Activated CD8-positive, alpha-beta T cell treated with anti-CD3 and anti-CD28 coated beads, Interleukin-2, amount 10 ng/mL, durations not matched to agents 7 days and 5 days (primary cell): Measurements from ENCODE around the gene SULF2. TPM values are rescaled to one million over a fixed set of nuclear protein-coding genes. Genes with fewer than 3 reads are reported as not detected.

Experiments used
- ATAC-seq: fragments of 150-1000 bp; cut with Tn5 transposase; one replicate; pipeline ENCODE4 v1.10.0; 2021; ENCODE audit warnings: moderate library complexity
- CTCF ChIA-PET: fragments of 350-600 bp; sonication (Branson Sonifier 250); formaldehyde crosslinking; loops from one replicate; lab custom pipeline; 2021; ENCODE audit warnings: antibody characterized with exemption; lab: Charles Lee
- POLR2A ChIA-PET: fragments of 350-600 bp; sonication (Branson Sonifier 250); formaldehyde crosslinking; loops from one replicate; lab custom pipeline; 2021; ENCODE audit warnings: antibody characterized with exemption; lab: Charles Lee
- DNase-seq: peaks from one replicate; pipeline ENCODE4 v3.0.0-alpha.2; 2020
- H3K27ac Mint-ChIP-seq: one replicate; pipeline ENCODE4 v1.8.0; 2021; ENCODE audit warnings: mild to moderate bottlenecking, mixed read lengths
- H3K27me3 Mint-ChIP-seq: one replicate; pipeline ENCODE4 v1.8.0; 2021; ENCODE audit warnings: low read depth, mixed read lengths
- H3K36me3 Mint-ChIP-seq: one replicate; pipeline ENCODE4 v1.8.0; 2021; ENCODE audit warnings: low read depth, mixed read lengths
- H3K4me1 Mint-ChIP-seq: one replicate; pipeline ENCODE4 v1.8.0; 2021; ENCODE audit warnings: low read depth, mixed read lengths
- H3K4me3 Mint-ChIP-seq: one replicate; pipeline ENCODE4 v1.8.0; 2021; ENCODE audit warnings: mild to moderate bottlenecking, mixed read lengths
- H3K9me3 Mint-ChIP-seq: one replicate; pipeline ENCODE4 v1.8.0; 2022; ENCODE audit warnings: mixed read lengths; ENCODE audit not compliant: insufficient read depth
- total RNA-seq, 2 experiments: library from RNA; stranded (reverse); gene quantifications; one replicate each; pipeline ENCODE4 v1.2.3, GENCODE V29; 2021

Gene SULF2
- total RNA-seq, 2 experiments from 2014 or later: 0.58 to 0.70 TPM

DNA sequence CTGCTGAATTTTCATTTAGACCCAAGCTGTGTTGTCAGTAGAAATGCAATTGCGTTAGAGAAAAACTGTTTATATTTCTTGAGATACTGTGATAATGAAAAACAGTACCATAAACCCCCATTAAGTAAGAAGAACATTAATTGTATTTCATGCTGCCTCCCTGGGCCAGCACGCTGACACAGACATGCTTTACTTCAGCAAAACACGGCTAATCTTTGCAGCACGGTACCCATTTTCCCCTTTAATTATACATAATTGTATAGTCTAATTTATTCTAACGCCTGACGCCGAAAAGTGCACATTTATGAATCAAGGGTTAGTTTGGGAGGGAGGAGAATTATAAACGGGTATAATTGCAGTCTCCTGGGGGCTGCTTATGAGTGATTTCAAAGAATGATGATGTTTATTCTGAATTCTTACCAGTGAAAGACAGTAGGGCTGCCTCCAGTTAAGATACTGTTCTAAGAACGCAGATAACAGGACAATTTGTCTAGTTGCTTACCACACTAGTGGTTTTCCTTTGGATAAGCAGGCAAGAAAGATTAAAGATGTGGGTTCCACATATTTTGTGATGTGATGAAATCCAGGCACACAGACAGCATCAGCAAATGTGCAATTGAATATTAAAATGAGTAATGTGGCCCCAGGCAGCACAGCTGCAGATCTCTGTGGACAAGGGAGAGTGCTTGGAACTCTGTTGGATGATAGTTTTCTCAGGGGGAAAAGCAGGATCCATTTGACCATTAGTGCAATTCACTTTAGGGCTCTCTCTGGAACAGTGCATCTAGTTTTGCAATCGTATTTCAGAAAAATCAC, 4.7 kb upstream of the SULF2 start:
- no peaks in the 10 kb centered on the region for H3K9me3 Mint-ChIP-seq
- peaks cover 39% of the 10 kb centered on the region for H3K27me3 Mint-ChIP-seq
- POLR2A ChIA-PET: no interaction called here
- peaks cover 8% of the 10 kb centered on the region for H3K4me1 Mint-ChIP-seq
- H3K36me3 Mint-ChIP-seq: no peaks in the 10 kb centered on the region
- H3K4me3 Mint-ChIP-seq: no peak overlapping the region
- H3K27ac Mint-ChIP-seq: no peak overlapping the region
- no peak for DNase-seq
- no peak for ATAC-seq
- CTCF ChIA-PET: no interaction called here

DNA sequence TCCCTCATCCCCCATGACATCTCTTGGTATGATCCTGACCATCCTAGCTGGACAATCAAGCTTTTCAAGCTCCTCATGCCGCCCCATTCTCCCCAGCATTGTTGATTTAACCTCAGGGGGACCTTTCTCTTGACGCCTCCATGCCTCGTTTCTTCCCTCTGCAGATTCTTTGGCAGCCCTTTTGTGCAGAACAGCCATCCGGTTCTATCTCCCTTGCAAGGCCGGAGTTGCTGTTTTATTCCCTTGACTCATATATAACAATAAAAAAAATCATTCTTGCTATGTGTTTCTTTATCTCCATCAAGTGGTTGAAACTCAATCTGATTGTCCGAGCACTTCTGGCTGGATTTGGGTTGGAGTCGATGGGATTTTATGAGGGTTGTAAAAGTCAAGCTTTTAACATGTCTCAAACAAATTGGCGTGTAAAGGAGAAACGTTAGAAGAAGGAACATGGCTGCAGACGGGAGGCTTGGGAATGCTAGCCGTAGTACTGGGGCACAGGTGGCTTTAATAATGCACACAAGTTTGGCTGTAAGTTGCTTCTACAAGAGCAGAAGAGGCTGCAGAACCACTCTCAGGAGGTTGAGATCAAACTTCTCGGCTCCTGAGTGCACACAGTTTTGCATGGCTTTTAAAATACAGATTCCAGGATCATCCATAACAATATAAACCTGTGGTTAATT, 3.9 kb upstream of the SULF2 start:
- H3K27ac Mint-ChIP-seq: no peak overlapping the region
- H3K4me1 Mint-ChIP-seq: peaks cover 13% of the 10 kb centered on the region
- no peak overlapping the region for H3K4me3 Mint-ChIP-seq
- peaks cover 44% of the 10 kb centered on the region for H3K27me3 Mint-ChIP-seq
- no peaks in the 10 kb centered on the region for H3K36me3 Mint-ChIP-seq
- ATAC-seq: no peak
- H3K9me3 Mint-ChIP-seq: no peaks in the 10 kb centered on the region
- ChIA-PET POLR2A (no interaction called here), CTCF (no interaction called here)
- DNase-seq: no peak

DNA sequence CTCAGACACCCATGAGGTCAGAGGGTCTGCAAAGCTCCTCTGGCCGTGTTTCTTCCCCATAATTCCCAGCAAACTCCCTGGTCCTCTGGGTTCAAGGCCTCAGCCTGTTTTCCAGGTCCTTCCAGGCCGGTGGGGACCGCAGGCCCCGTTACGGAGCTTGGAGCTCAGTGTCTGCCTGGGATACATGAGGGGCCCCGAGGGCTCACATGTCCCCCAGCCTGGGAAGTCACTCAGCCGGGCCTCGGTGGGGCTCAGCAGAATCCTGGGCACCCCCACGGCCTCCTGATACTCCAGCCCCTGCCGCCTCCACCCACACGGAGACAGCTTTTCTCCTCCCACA, 3.4 kb upstream of the SULF2 start:
- DNase-seq: no peak
- Mint-ChIP-seq H3K27ac (no peak overlapping the region), H3K9me3 (no peaks in the 10 kb centered on the region), H3K36me3 (no peaks in the 10 kb centered on the region), H3K4me3 (no peak overlapping the region), H3K27me3 (peaks cover 50% of the 10 kb centered on the region), H3K4me1 (peaks cover 17% of the 10 kb centered on the region)
- ChIA-PET CTCF (no interaction called here), POLR2A (no interaction called here)
- ATAC-seq: no peak

DNA sequence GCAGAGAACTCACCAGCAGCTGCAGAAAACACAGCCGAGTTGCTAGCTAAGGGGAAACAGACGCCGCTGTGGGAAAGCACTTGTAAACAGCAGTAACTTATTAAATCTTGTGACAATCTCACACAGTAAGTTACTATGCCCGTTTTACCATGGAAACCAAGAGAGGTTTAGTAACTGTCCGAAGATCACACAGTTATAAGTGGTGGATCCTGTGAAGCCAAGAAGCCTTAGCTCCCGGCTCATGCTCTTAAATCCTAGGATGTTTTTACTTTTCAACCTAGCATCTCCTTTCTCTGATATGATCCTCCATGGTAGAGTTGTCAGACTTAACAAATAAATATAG, 1.5 kb upstream of the SULF2 start:
- Mint-ChIP-seq H3K4me3 (peak overlapping the region; percentile 70), H3K36me3 (no peaks in the 10 kb centered on the region), H3K4me1 (peaks cover 17% of the 10 kb centered on the region), H3K27me3 (peaks cover 61% of the 10 kb centered on the region), H3K9me3 (no peaks in the 10 kb centered on the region), H3K27ac (no peak overlapping the region)
- ChIA-PET POLR2A (interaction anchor here (0.5 kb wide), 1 partner anchor 57 kb away, joined by 3 read pairs; no protein-coding TSS in a partner anchor), CTCF (interaction anchor here (0.8 to 2.0 kb wide), 5 partner anchors 9 to 834 kb away, joined by 3 to 7 read pairs (median 3); no protein-coding TSS in a partner anchor)
- no peak for ATAC-seq
- no peak for DNase-seq

DNA sequence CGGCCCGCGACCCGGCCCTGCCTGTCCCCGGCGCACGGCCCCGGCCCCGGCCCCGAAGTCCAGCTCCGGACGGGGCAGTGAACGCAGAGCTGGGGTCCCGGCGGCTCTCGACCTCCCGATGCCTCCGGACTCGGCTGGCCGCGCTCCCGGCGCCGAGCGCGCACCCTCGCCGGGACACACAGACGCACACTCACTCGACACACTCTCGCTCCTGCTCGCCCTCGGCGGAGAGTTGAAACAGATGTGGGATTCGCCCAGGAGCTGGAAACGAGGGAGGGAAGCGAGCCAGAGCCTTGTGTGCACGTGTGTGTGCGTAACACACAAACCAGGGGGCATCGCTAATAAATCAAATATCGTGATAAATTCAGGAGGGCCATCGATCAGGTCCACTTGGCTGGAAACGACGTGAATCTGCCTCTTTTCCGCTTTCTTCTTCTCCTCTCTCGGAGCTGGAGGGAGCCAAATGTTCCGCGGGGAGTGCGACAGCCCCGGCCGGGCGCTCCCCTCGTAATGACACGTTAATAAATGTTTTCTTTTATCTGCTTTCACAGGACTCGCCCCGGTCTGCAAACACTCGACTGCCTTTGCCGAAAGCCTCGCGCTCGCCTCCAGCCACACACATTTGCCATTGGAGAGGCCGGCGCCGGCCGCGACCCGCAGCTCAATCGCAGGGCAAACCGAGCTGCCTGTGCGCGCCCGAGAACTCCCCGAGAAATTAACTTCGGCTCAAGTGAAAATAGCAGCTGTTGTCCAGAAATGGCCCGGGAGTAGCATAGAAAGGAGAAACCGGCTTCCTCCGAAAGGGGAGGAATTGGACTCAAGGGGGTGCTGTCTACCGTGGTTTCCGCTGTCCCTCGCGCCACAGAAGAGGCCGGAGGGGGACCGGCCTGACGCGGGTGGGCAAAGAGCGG, 828 bp upstream of the SULF2 start:
- ChIA-PET POLR2A (interaction anchor here (0.5 kb wide), 1 partner anchor 56 kb away, joined by 3 read pairs; no protein-coding TSS in a partner anchor), CTCF (interaction anchor here (0.8 to 2.0 kb wide), 5 partner anchors 8 to 834 kb away, joined by 3 to 7 read pairs (median 3); no protein-coding TSS in a partner anchor)
- DNase-seq (peak; percentile 44), ATAC-seq (peak; percentile 33)
- Mint-ChIP-seq H3K9me3 (no peaks in the 10 kb centered on the region), H3K27me3 (peaks cover 56% of the 10 kb centered on the region), H3K4me3 (peak overlapping the region; percentile 70), H3K27ac (no peak overlapping the region), H3K4me1 (peaks cover 17% of the 10 kb centered on the region), H3K36me3 (no peaks in the 10 kb centered on the region)

DNA sequence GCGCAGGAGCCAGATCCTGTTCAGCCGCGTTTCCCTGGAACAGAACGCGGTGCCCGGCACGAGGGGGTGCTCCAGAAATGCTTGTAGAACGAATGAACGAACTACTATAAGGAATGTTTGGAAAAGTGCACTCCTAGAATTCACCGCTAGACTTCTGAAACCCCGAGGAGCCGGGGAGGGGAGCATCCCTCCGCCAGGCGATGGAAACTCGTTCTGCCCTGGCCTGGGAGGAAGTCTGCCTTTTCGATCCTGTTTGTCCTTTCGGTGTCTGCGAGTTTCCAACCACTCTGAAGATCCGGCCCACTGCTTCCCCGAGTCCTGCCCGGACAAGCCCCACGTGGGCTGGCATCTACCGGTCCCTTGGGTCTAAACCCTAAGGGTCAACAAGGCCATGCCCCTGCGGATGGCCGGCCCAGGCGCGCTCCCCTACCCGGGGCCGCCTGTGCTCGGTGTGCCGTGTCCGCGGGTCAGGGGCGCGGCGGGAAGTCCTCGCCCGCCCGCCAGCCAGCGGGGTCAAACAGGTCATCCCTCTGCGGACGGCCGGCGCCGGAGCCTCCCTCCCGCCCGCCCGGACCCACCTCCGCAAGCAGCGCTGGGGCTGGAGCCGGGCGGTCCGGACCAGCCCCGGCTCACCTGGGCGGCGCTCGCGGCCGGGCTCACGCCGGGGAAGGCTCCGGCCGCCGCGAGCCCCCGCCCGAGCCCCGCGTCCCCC, 526 bp downstream of the SULF2 start:
- H3K36me3 Mint-ChIP-seq: no peaks in the 10 kb centered on the region
- ATAC-seq (peak; percentile 40), DNase-seq (no peak)
- peaks cover 17% of the 10 kb centered on the region for H3K4me1 Mint-ChIP-seq
- H3K27ac Mint-ChIP-seq: no peak overlapping the region
- CTCF ChIA-PET: interaction anchor here (1.2 to 1.6 kb wide), 2 partner anchors 60 to 836 kb away, joined by 7 to 8 read pairs; no protein-coding TSS in a partner anchor
- no peaks in the 10 kb centered on the region for H3K9me3 Mint-ChIP-seq
- POLR2A ChIA-PET: no interaction called here
- peaks cover 52% of the 10 kb centered on the region for H3K27me3 Mint-ChIP-seq
- H3K4me3 Mint-ChIP-seq: peak overlapping the region; percentile 22

DNA sequence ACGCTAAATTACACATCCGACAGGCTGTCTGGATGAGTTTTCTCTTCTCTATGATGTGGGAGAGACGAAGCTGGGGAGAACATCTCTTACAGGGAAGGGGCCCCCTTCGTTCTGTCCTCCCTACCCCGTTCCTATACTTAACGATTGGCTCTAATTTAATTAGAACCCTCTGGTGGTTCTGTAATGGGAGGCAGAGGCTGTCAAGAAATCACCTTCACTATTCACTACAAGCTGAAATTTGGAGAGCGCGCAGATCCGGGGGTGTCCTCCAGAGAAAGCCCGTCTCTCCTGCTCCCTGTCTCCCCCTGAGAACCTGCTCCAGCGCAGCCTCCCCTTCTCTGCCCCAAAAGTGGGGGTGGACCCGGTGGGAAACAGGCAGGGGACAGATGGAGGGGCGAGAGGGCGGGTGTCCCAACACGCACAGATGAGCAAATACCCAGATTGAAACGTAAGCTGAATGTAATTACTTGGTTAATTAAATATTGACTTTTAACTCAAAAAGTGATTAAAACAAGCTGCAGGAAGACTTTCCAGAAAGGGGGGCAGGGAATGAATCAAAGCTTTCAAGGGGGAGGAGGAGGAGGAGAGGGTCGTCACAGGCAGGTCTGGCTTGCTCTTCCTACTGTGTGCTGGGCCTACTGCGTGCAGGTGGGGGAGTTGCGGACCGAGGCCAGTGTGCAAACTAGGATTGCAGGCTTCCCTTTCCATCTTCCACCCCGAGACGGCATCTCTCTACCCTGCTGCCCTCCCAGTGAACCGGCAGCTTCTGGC, 1.3 kb downstream of the SULF2 start:
- Mint-ChIP-seq H3K36me3 (no peaks in the 10 kb centered on the region), H3K27me3 (peaks cover 51% of the 10 kb centered on the region), H3K9me3 (no peaks in the 10 kb centered on the region), H3K4me3 (peak overlapping the region; percentile 47), H3K4me1 (peaks cover 17% of the 10 kb centered on the region), H3K27ac (no peak overlapping the region)
- no peak for ATAC-seq
- ChIA-PET CTCF (interaction anchor here (1.2 to 1.6 kb wide), 2 partner anchors 59 to 837 kb away, joined by 7 to 8 read pairs; no protein-coding TSS in a partner anchor), POLR2A (interaction anchor here (0.6 kb wide), 1 partner anchor 135 kb away, joined by 4 read pairs; no protein-coding TSS in a partner anchor)
- DNase-seq: no peak

DNA sequence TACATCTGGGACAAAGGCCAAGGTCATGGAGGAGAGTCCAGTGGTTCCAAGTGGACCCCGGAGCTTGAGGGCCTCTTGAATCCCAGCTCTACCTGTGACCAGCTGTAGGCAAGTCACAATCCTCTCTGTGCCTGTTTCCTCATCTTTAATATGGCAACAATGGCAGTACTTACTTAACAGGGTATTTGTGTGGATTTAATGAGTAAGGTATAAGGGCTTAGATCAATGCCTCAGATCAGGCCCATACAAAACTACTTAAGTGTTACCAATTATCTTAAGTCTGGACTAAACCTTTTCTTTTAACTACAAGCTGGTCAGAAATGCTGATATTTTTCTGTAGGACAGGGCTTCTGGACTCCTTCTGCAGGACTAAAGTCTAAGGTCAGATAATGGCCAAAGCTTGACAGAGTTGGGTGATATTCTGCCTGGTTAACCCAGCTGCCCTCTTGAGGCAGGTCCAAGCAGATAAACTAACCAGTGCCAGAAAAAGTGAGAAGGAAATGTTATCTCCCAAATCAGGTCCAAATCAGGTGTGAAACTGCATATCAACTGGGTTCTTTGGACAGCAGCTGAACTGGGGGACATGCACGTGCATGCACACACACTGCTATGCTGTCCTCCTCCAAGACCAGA, 2.2 kb downstream of the SULF2 start:
- no peaks in the 10 kb centered on the region for H3K36me3 Mint-ChIP-seq
- CTCF ChIA-PET: interaction anchor here (1.6 kb wide), 1 partner anchor 58 kb away, joined by 8 read pairs; no protein-coding TSS in a partner anchor
- POLR2A ChIA-PET: interaction anchor here (0.7 kb wide), 1 partner anchor 13 kb away, joined by 3 read pairs; no protein-coding TSS in a partner anchor
- H3K27me3 Mint-ChIP-seq: peaks cover 44% of the 10 kb centered on the region
- H3K4me1 Mint-ChIP-seq: peaks cover 17% of the 10 kb centered on the region
- ATAC-seq: no peak
- H3K27ac Mint-ChIP-seq: no peak overlapping the region
- no peak overlapping the region for H3K4me3 Mint-ChIP-seq
- no peak for DNase-seq
- no peaks in the 10 kb centered on the region for H3K9me3 Mint-ChIP-seq

DNA sequence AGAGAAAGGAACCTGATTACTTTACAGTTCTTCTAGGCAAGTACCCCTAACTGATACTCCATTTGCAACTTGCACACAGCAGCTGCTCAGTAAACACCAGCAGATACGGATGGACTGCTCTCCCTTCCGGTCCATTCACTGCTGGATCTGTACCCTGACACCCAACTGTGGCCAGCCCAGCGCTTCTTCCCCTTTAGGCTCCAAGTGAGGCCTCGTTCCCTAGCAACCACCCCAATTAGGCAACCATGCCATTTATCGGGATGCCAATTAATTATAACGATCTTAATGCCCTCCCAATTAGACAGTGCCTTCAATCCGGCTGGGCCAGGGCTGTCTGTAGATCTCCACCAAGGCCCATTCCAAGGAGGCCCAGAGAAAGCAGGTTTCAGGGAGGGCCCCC, 3.2 kb downstream of the SULF2 start:
- ChIA-PET POLR2A (no interaction called here), CTCF (no interaction called here)
- ATAC-seq (no peak), DNase-seq (no peak)
- Mint-ChIP-seq H3K36me3 (no peaks in the 10 kb centered on the region), H3K27ac (no peak overlapping the region), H3K4me1 (peaks cover 17% of the 10 kb centered on the region), H3K9me3 (no peaks in the 10 kb centered on the region), H3K27me3 (peaks cover 37% of the 10 kb centered on the region), H3K4me3 (no peak overlapping the region)

DNA sequence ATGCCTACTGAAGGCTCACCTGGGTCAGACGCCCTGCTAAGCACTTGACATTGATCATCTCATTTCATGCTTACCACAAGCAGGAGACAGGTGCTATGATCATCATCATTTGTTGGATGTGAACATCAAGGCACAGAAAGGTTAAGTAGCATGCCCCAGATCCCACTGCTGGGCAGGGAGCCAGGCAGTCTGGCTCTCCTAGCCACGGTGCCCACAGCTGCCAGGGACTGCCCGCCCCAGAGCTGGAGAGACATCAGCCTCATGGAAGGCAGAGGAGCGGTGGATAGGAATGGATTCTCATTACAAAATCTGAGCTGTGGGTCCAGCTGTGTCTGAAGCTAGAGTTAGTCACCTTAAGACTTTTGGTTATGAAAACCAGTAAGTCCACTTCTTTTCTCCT, 3.6 kb downstream of the SULF2 start:
- no peak overlapping the region for H3K27ac Mint-ChIP-seq
- DNase-seq: no peak
- H3K9me3 Mint-ChIP-seq: no peaks in the 10 kb centered on the region
- peaks cover 33% of the 10 kb centered on the region for H3K27me3 Mint-ChIP-seq
- no peaks in the 10 kb centered on the region for H3K36me3 Mint-ChIP-seq
- H3K4me1 Mint-ChIP-seq: peaks cover 17% of the 10 kb centered on the region
- ChIA-PET POLR2A (no interaction called here), CTCF (no interaction called here)
- H3K4me3 Mint-ChIP-seq: no peak overlapping the region
- ATAC-seq: no peak
